SJCRH30 (cell line): ENCODE measurements around the gene HAPLN3. TPM values are rescaled to one million over a fixed set of nuclear protein-coding genes. Genes with fewer than 3 reads are reported as not detected.

Experiments
- DNase-seq, 2 experiments: peaks; one replicate each; pipeline ENCODE4 v3.0.0-alpha.2; 2015 to 2020
- H3K27ac ChIP-seq: fragments of 250-450 bp; sonication (Bioruptor Pico); 2 replicates; pipeline ENCODE4 v1.5.1; 2020; ENCODE audit warnings: mild to moderate bottlenecking, moderate library complexity
- H3K27me3 ChIP-seq: fragments of 250-450 bp; sonication (Bioruptor Pico); 2 replicates; pipeline ENCODE4 v1.5.1; 2020; ENCODE audit warnings: mild to moderate bottlenecking, moderate library complexity
- H3K36me3 ChIP-seq: fragments of 250-450 bp; sonication (Bioruptor Pico); 2 replicates; pipeline ENCODE4 v1.5.1; 2020; ENCODE audit warnings: mild to moderate bottlenecking, moderate library complexity
- H3K4me1 ChIP-seq: fragments of 250-450 bp; sonication (Bioruptor Pico); 2 replicates; pipeline ENCODE4 v1.5.1; 2020; ENCODE audit warnings: mild to moderate bottlenecking, moderate library complexity
- H3K4me3 ChIP-seq: fragments of 250-450 bp; sonication (Bioruptor Pico); 2 replicates; pipeline ENCODE4 v1.5.1; 2020; ENCODE audit warnings: mild to moderate bottlenecking, moderate library complexity
- H3K9me3 ChIP-seq: fragments of 250-450 bp; sonication (Bioruptor Pico); replicated peaks from 2 replicates; pipeline ENCODE4 v1.5.1; 2020; ENCODE audit warnings: mild to moderate bottlenecking, moderate library complexity
- total RNA-seq: library from RNA; depleted of rRNA; stranded (reverse); fragments of >200 nt; shearing (Covaris generic); gene quantifications from 2 replicates; pipeline ENCODE4 v1.2.3, GENCODE V29; 2014

Gene HAPLN3
- total RNA-seq, 1 experiment from 2014 or later = 2.5 TPM

DNA sequence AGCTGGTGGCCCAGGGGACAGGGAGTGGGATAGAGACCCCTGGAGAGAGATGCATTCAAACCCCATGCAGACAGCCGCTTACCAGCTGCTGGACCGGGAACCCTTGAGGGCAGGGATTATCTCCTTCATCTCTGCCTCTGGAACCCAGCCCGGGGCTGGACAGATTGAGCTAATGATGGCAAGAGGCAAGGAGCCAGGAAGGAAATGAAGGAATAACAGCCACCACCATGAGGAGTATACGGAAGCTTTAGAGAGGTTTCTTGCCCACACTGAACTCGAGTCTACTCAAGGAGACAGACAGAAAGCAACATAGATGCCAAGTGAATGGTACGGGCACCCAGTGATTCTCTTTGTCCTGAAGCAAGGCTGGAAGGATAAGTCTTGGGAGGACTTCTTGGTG is 23.2 kb downstream of the HAPLN3 start:
- H3K4me3 ChIP-seq = no peak overlapping the region
- H3K4me1 ChIP-seq = no peaks in the 10 kb centered on the region
- no peaks in the 10 kb centered on the region for H3K9me3 ChIP-seq
- H3K27ac ChIP-seq = no peak overlapping the region
- no peaks in the 10 kb centered on the region; the same call in 1 of the 2 replicates for H3K27me3 ChIP-seq
- no peak for DNase-seq
- no peaks in the 10 kb centered on the region for H3K36me3 ChIP-seq

- no peak for DNase-seq
- Histone ChIP-seq H3K36me3 (no peaks in the 10 kb centered on the region), H3K27me3 (no peaks in the 10 kb centered on the region; the same call in 1 of the 2 replicates), H3K27ac (no peak overlapping the region), H3K4me3 (no peak overlapping the region), H3K9me3 (no peaks in the 10 kb centered on the region), H3K4me1 (no peaks in the 10 kb centered on the region)
These were observed 24.0 kb downstream of the HAPLN3 start for GRCh38 chr15:88871313-88871712.

- Histone ChIP-seq H3K9me3 (no peaks in the 10 kb centered on the region), H3K4me3 (no peak overlapping the region), H3K4me1 (no peaks in the 10 kb centered on the region), H3K27me3 (no peaks in the 10 kb centered on the region), H3K27ac (no peak overlapping the region), H3K36me3 (no peaks in the 10 kb centered on the region)
- DNase-seq = no peak
These were observed 29.0 kb downstream of the HAPLN3 start for GRCh38 chr15:88866295-88866881.

- Histone ChIP-seq H3K9me3 (no peaks in the 10 kb centered on the region), H3K4me1 (no peaks in the 10 kb centered on the region), H3K36me3 (no peaks in the 10 kb centered on the region), H3K4me3 (no peak overlapping the region), H3K27me3 (no peaks in the 10 kb centered on the region), H3K27ac (no peak overlapping the region)
- DNase-seq = no peak
These were observed 29.7 kb downstream of the HAPLN3 start for GRCh38 chr15:88865498-88866099.

GRCh38 chr15:88864861-88865497 is 30.4 kb downstream of the HAPLN3 start:
- DNase-seq = no peak
- Histone ChIP-seq H3K27me3 (no peaks in the 10 kb centered on the region), H3K9me3 (no peaks in the 10 kb centered on the region), H3K4me3 (no peak overlapping the region), H3K4me1 (no peaks in the 10 kb centered on the region), H3K36me3 (no peaks in the 10 kb centered on the region), H3K27ac (no peak overlapping the region)

DNA sequence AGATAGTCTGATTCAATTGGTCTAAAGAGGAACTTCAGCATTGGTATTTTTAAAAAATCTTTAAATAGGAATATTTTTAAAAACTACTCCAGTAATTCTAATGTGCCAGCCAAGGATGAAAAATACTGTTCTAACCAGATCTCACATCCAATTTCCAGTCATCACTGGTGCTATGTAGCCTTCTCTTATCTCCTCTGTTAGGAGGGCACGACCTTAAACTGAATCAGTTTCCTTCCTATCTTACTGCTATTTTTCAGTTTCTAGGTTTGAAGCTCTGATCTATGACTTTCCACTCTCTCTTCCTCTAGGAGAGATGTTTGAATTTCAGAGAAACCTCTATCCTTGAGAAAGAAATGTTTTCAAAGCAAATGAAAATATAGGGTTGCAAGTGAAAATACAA is 31.9 kb downstream of the HAPLN3 start:
- Histone ChIP-seq H3K27ac (no peak overlapping the region), H3K4me3 (no peak overlapping the region), H3K27me3 (no peaks in the 10 kb centered on the region), H3K4me1 (no peaks in the 10 kb centered on the region), H3K9me3 (no peaks in the 10 kb centered on the region), H3K36me3 (no peaks in the 10 kb centered on the region)
- DNase-seq = no peak

- H3K4me3 ChIP-seq = no peak overlapping the region
- no peaks in the 10 kb centered on the region for H3K9me3 ChIP-seq
- no peak for DNase-seq
- no peaks in the 10 kb centered on the region for H3K36me3 ChIP-seq
- H3K27ac ChIP-seq = no peak overlapping the region
- H3K27me3 ChIP-seq = no peaks in the 10 kb centered on the region
- H3K4me1 ChIP-seq = no peaks in the 10 kb centered on the region
These were observed 35.1 kb downstream of the HAPLN3 start for GRCh38 chr15:88860212-88860611.

GRCh38 chr15:88859550-88859949 is 35.8 kb downstream of the HAPLN3 start:
- H3K27ac ChIP-seq = no peak overlapping the region
- H3K36me3 ChIP-seq = no peaks in the 10 kb centered on the region
- H3K4me3 ChIP-seq = no peak overlapping the region
- no peak for DNase-seq
- H3K4me1 ChIP-seq = no peaks in the 10 kb centered on the region
- no peaks in the 10 kb centered on the region for H3K27me3 ChIP-seq
- H3K9me3 ChIP-seq = no peaks in the 10 kb centered on the region

GRCh38 chr15:88858934-88859333 is 36.4 kb downstream of the HAPLN3 start:
- Histone ChIP-seq H3K4me3 (no peak overlapping the region), H3K27ac (no peak overlapping the region), H3K36me3 (no peaks in the 10 kb centered on the region), H3K4me1 (no peaks in the 10 kb centered on the region), H3K27me3 (no peaks in the 10 kb centered on the region), H3K9me3 (no peaks in the 10 kb centered on the region)
- DNase-seq = no peak

GRCh38 chr15:88852476-88852875 is 42.9 kb downstream of the HAPLN3 start:
- Histone ChIP-seq H3K36me3 (no peaks in the 10 kb centered on the region), H3K4me3 (no peak overlapping the region), H3K4me1 (no peaks in the 10 kb centered on the region), H3K27ac (no peak overlapping the region), H3K9me3 (no peaks in the 10 kb centered on the region), H3K27me3 (no peaks in the 10 kb centered on the region)
- no peak for DNase-seq

DNA sequence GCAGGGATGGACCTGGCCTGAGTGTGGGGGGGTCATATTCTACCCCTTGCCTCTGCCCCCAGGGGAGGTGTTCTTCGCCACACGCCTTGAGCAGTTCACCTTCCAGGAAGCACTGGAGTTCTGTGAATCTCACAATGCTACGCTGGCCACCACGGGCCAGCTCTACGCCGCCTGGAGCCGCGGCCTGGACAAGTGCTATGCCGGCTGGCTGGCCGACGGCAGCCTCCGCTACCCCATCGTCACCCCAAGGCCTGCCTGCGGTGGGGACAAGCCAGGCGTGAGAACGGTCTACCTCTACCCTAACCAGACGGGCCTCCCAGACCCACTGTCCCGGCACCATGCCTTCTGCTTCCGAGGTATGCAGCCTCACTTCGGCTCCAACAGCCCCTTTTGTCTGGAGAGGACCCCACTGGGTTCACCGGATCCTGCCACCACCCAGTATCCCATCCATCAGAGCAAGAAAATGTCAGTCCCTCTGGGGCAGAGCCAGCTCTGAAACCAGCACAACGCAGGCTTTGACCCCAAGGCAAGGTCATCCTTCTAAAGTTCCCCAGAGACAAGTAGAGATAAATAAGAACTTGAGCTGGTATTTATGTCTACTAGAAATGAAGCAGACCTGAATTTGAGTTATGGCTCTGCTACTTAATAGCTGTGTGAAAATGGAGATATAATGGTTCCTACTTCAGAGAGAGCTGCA is 45.8 kb downstream of the HAPLN3 start:
- Histone ChIP-seq H3K36me3 (no peaks in the 10 kb centered on the region), H3K27ac (no peak overlapping the region), H3K27me3 (no peaks in the 10 kb centered on the region), H3K4me1 (no peaks in the 10 kb centered on the region), H3K4me3 (no peak overlapping the region), H3K9me3 (no peaks in the 10 kb centered on the region)
- no peak for DNase-seq

DNA sequence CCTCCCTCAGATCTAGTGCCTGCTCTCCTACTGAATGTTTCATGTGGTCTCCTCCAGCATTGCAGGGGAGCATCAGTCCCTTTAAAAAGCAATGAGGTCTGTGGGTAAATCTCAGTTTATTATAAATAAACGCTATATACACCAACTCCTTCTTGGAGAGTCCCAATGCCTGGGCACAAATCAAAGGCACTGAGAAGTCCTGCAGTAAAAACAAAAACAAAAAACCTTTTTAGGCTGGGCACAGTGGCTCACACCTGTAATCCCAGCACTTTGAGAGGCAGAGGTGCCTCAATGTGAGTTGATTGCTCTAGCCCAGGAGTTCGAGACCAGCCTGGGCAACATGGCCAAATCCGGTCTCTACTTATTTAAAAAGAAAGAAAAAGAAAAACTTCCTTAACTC is 47.1 kb downstream of the HAPLN3 start:
- Histone ChIP-seq H3K27me3 (no peaks in the 10 kb centered on the region), H3K4me3 (no peak overlapping the region), H3K27ac (no peak overlapping the region), H3K4me1 (no peaks in the 10 kb centered on the region), H3K9me3 (no peaks in the 10 kb centered on the region), H3K36me3 (no peaks in the 10 kb centered on the region)
- DNase-seq = no peak

- Histone ChIP-seq H3K9me3 (no peaks in the 10 kb centered on the region), H3K36me3 (no peaks in the 10 kb centered on the region), H3K27ac (no peak overlapping the region), H3K4me1 (no peaks in the 10 kb centered on the region), H3K4me3 (no peak overlapping the region), H3K27me3 (no peaks in the 10 kb centered on the region)
- no peak for DNase-seq
These were observed 48.2 kb downstream of the HAPLN3 start for GRCh38 chr15:88847144-88847543.

DNA sequence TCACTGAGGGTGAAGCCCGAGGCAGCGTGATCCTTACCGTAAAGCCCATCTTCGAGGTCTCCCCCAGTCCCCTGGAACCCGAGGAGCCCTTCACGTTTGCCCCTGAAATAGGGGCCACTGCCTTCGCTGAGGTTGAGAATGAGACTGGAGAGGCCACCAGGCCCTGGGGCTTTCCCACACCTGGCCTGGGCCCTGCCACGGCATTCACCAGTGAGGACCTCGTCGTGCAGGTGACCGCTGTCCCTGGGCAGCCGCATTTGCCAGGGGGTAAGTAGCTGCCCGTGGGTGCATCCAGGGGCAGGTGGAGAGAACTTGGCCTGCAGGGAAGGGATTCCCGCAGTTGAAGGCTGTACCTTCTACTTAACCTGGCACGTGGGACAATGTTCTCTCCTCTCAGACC is 49.7 kb downstream of the HAPLN3 start:
- Histone ChIP-seq H3K36me3 (no peaks in the 10 kb centered on the region), H3K9me3 (no peaks in the 10 kb centered on the region), H3K27ac (no peak overlapping the region), H3K4me3 (no peak overlapping the region), H3K4me1 (no peaks in the 10 kb centered on the region), H3K27me3 (no peaks in the 10 kb centered on the region)
- DNase-seq = no peak

DNA sequence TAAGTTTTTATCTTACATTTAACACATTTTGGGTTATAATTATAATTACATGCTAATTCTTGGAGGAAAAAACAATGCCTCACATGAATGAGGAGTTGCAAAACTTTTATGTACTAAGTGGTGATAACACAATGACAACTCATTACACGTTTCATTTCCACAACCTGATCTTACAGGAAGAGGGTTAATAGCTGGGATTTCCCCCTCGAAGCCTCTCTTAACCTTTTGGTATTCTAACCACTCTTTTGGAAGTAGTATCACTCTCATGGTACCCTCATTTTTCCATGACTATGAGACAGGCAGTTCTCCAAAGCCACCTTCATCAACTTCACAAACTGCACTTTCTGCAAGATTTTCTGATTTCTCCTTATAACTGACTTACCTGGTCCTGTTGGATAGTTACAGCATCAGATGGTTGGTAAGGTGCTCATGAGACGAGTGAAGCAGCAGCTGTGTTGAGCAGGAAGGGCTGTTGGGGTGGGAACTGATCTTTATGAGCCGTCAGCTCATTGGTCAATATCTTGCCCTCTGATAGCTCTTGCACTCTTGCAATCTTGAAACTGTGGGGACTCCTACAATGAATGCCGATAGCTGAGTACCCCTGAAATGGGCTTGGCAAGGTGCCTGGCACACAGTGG is 50.5 kb downstream of the HAPLN3 start:
- no peaks in the 10 kb centered on the region for H3K36me3 ChIP-seq
- no peak for DNase-seq

More for the DNA sequence above, 50.5 kb downstream of the HAPLN3 start:
- H3K27ac ChIP-seq = no peak overlapping the region
- H3K4me1 ChIP-seq = no peaks in the 10 kb centered on the region
- H3K9me3 ChIP-seq = no peaks in the 10 kb centered on the region
- H3K27me3 ChIP-seq = no peaks in the 10 kb centered on the region
- H3K4me3 ChIP-seq = no peak overlapping the region
